K562 (cell line): ENCODE measurements around the gene MARCHF9. TPM values are rescaled to one million over a fixed set of nuclear protein-coding genes. Genes with fewer than 3 reads are reported as not detected.

ENCODE experiments used
- CEBPG ChIP-seq, 3 experiments: fragments of 200-800 bp in 1 of 3; sonication (Bioruptor generic) in 1 of 3; sonication (generic) in 1 of 3; formaldehyde crosslinking in 1 of 3; IDR thresholded peaks in 2 of 3; conservative IDR thresholded peaks in 1 of 3; 2 replicates each; pipeline versions ENCODE4 v1.6.1 to v1.8.0; 2016 to 2022; ENCODE audit warnings: missing compliant biosample characterization in 2 of 3, missing genetic modification characterization in 2 of 3, mild to moderate bottlenecking in 1 of 3, missing genetic modification reagents in 1 of 3
- CREB1 ChIP-seq, 2 experiments: sonication (generic) in 1 of 2; formaldehyde crosslinking in 1 of 2; IDR thresholded peaks; 2 replicates each; pipeline versions ENCODE4 v1.6.1 to v1.8.0; 2012 to 2022; ENCODE audit warnings: inconsistent platforms in 1 of 2, mild to moderate bottlenecking in 1 of 2, missing genetic modification reagents in 1 of 2, moderate library complexity in 1 of 2
- DIDO1 ChIP-seq: fragments of 450-650 bp; IDR thresholded peaks from 2 replicates; pipeline ENCODE4 v1.6.1; 2016; ENCODE audit warnings: low read depth, missing biosample characterization, missing genetic modification characterization
- MAZ ChIP-seq, 2 experiments: fragments of 450-650 bp in 1 of 2; sonication (generic) in 1 of 2; formaldehyde crosslinking; IDR thresholded peaks in 1 of 2; conservative IDR thresholded peaks in 1 of 2; 2 replicates each; pipeline versions ENCODE4 v1.4.0 to v1.5.0; 2020; ENCODE audit warnings: mild to moderate bottlenecking in 1 of 2, missing genetic modification reagents in 1 of 2
- MBD2 ChIP-seq: sonication (generic); IDR thresholded peaks from 2 replicates; pipeline ENCODE4 v1.6.1; 2016; ENCODE audit warnings: low read depth, borderline replicate concordance
- NCOA1 ChIP-seq: fragments of 450-650 bp; IDR thresholded peaks from 2 replicates; pipeline ENCODE4 v1.6.1; 2016; ENCODE audit warnings: low read depth
- NCOR1 ChIP-seq: fragments of 450-650 bp; IDR thresholded peaks from 2 replicates; pipeline ENCODE4 v1.6.1; 2016; ENCODE audit warnings: mild to moderate bottlenecking, moderate library complexity
- NFRKB ChIP-seq: fragments of 450-650 bp; IDR thresholded peaks from 2 replicates; pipeline ENCODE4 v1.6.1; 2016; ENCODE audit warnings: low read depth
- NR3C1 ChIP-seq: sonication (generic); formaldehyde crosslinking; IDR thresholded peaks from 2 replicates; pipeline ENCODE4 v1.8.1; 2022; ENCODE audit warnings: missing genetic modification reagents
- NR4A1 ChIP-seq, 2 experiments: fragments of 250-450 bp in 1 of 2; fragments of 450-650 bp in 1 of 2; sonication (Bioruptor Pico) in 1 of 2; IDR thresholded peaks; 2 replicates each; pipeline versions ENCODE4 v1.4.0 to v1.6.1; 2016 to 2020; ENCODE audit warnings: mild to moderate bottlenecking in 2 of 2, missing compliant biosample characterization in 1 of 2, missing genetic modification characterization in 1 of 2, moderate library complexity in 1 of 2
- POLR2A ChIP-seq: fragments of 450-650 bp; conservative IDR thresholded peaks from 2 replicates; pipeline ENCODE4 v1.6.1; 2016
- POLR3G ChIP-seq: IDR thresholded peaks from 2 replicates; pipeline ENCODE4 v1.6.1; 2011; ENCODE audit not compliant: insufficient read length, insufficient replicate concordance; ENCODE audit errors: extremely low read depth
- RFX1 ChIP-seq: fragments of 450-650 bp; IDR thresholded peaks from 2 replicates; pipeline ENCODE4 v1.6.1; 2016; ENCODE audit warnings: mild to moderate bottlenecking, moderate library complexity
- SMC3 ChIP-seq: conservative IDR thresholded peaks from 2 replicates; pipeline ENCODE4 v1.6.1; 2011; ENCODE audit warnings: low read depth, low read length, improper control_type of control experiment; ENCODE audit not compliant: insufficient read depth
- SRF ChIP-seq, 2 experiments: fragments of 250-450, 450-650 bp in 1 of 2; sonication (Bioruptor Pico) in 1 of 2; sonication (generic) in 1 of 2; formaldehyde crosslinking; IDR thresholded peaks; 2 replicates each; pipeline versions ENCODE4 v1.5.0 to v1.5.1; 2020 to 2022; ENCODE audit warnings: mild to moderate bottlenecking in 1 of 2, missing genetic modification reagents in 1 of 2
- TAL1 ChIP-seq: fragments of 450-650 bp; IDR thresholded peaks from 2 replicates; pipeline ENCODE4 v1.6.1; 2016; ENCODE audit warnings: mild to moderate bottlenecking
- TBP ChIP-seq: optimal IDR thresholded peaks from 2 replicates; pipeline ENCODE3; 2011; ENCODE audit warnings: low read depth, low read length, improper control_type of control experiment
- TRIM28 ChIP-seq: fragments of 450-650 bp; IDR thresholded peaks from 2 replicates; pipeline ENCODE4 v1.6.1; 2017
- ZC3H8 ChIP-seq: fragments of 450-650 bp; IDR thresholded peaks from 2 replicates; pipeline ENCODE4 v1.6.1; 2017
- ZNF644 ChIP-seq: fragments of 200-800 bp; sonication (Bioruptor generic); IDR thresholded peaks from 2 replicates; pipeline ENCODE4 v1.6.1; 2016; ENCODE audit warnings: low read depth, missing genetic modification characterization, missing compliant biosample characterization
- ZNF77 ChIP-seq: fragments of 250-450 bp; sonication (Bioruptor Pico); IDR thresholded peaks from 2 replicates; pipeline ENCODE4 v1.5.0; 2020
- polyA plus RNA-seq, 8 experiments: library from polyadenylated mRNA; depleted of rRNA in 4 of 8; stranded (reverse) in 5 of 8; unstranded in 3 of 8; fragments of >200 nt; fragmentation: Nextera tagmentation in 2 of 8; fragmentation: Illumina TruSeq in 1 of 8; extraction: Ambion mirVana in 2 of 8; extraction: Trizol in 1 of 8; gene quantifications; 2 replicates each; pipeline versions ENCODE4 v1.2.1 to v1.2.3, GENCODE V29; 2011 to 2014; ENCODE audit warnings: inconsistent platforms in 1 of 8, missing spikeins in 1 of 8
- total RNA-seq, 7 experiments: library from RNA; depleted of rRNA in 6 of 7; stranded (reverse); fragments of >200 nt in 6 of 7; fragmentation: Illumina TruSeq in 2 of 7; extraction: Trizol in 2 of 7; gene quantifications; 2 replicates each; pipeline versions ENCODE4 v1.2.1 to v1.2.3, GENCODE V29; 2011 to 2021; ENCODE audit warnings: low replicate concordance in 1 of 7
- TF ChIP-seq, protein P1 (sequence below): sonication (generic); formaldehyde crosslinking; IDR thresholded peaks from 2 replicates; pipeline ENCODE4 v1.8.1; 2023; ENCODE audit warnings: mild to moderate bottlenecking, missing genetic modification reagents
- TF ChIP-seq, protein P2 (sequence below): sonication (generic); formaldehyde crosslinking; IDR thresholded peaks from 2 replicates; pipeline ENCODE4 v1.8.0; 2022; ENCODE audit warnings: missing genetic modification reagents, mild to moderate bottlenecking, moderate library complexity, borderline replicate concordance
- TF ChIP-seq, protein P3 (sequence below): fragments of 250-450 bp; sonication (Bioruptor Pico); IDR thresholded peaks from 2 replicates; pipeline ENCODE4 v1.9.0; 2021; ENCODE audit warnings: mild to moderate bottlenecking, inconsistent platforms

The MARCHF9 gene
- total and polyA plus RNA-seq, 9 of the 15 experiments (the other 6 are each of a cell fraction or from before 2014, with no cell fraction given) = 0.80 to 12.4 (median 6.2) TPM

DNA sequence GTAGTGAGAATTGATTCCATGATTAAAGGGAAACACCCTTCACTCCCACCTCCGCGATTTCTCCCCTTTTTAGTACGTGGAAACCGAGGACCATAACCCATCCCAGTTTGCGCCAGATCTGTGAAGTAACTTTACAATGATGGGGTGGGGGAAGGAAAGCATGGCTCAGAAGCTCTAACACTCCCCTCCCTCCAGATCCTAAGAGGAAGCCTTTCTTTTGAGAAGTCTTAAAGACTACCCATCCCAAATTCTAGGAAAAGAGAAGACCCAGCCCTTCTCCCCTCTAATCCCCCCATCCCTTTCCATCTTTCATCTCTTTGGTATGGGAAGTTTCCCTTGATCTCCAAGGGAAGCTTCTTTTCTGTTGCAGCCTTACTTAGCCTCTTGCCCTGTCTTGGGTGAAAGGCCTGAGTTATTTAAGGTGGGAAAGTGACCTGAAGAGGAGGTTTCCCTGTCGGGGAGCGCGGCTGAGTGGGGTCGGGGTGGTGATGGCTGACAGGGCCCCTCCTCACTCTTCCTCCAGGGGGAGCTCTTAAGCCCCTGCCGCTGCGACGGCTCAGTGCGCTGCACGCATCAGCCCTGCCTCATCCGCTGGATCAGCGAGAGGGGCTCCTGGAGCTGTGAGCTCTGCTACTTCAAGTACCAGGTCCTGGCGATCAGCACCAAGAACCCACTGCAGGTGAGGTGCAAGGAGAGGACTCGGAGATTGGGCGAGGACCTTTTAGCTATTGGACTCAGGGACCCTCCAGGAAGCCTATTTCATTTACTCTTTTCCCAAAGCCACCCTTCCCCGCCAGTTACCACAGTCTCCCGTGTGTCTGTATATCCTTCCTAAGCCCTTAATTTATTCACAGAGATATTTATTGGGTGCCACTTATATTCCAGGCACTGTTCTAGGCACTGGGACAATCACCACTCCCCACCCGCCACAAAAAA, 1.8 kb downstream of the MARCHF9 start (continued):
- TF ChIP-seq NR4A1 (CRISPR knock-in tag; IDR thresholded peaks at IDR 0.05) (no peak), NR4A1 (tag; IDR thresholded peaks at IDR 0.05) (no peak), ZC3H8 (no peak), NFRKB (no peak), MBD2 (no peak), RFX1 (no peak), SRF (CRISPR knock-in tag; IDR thresholded peaks at IDR 0.05) (no peak), CREB1 (IDR thresholded peaks at IDR 0.05) (no peak; the same call in 1 of the 2 replicates), CREB1 (CRISPR knock-in tag; IDR thresholded peaks at IDR 0.05) (peak; percentile 53), MAZ (CRISPR knock-in tag; conservative IDR thresholded peaks at IDR 0.05 in 1 of 2, IDR thresholded peaks at IDR 0.05 in 1 of 2) (peak in 1 of 2 experiments; percentile 60; a peak in 1 of 4 replicates), ZNF644 (tag) (no peak), POLR2A (no peak), TAL1 (no peak), POLR3G (no peak), NCOA1 (no peak), NR3C1 (CRISPR knock-in tag) (no peak), TBP (peak; percentile 16), SMC3 (peak; percentile 66), TRIM28 (no peak), ZNF77 (CRISPR knock-in tag) (no peak), NCOR1 (no peak), CEBPG (CRISPR knock-in tag; IDR thresholded peaks at IDR 0.05) (no peak), CEBPG (tag; conservative IDR thresholded peaks at IDR 0.05 in 1 of 2, IDR thresholded peaks at IDR 0.05 in 1 of 2) (no peak), DIDO1 (no peak)
- TF ChIP-seq, protein P1, sequence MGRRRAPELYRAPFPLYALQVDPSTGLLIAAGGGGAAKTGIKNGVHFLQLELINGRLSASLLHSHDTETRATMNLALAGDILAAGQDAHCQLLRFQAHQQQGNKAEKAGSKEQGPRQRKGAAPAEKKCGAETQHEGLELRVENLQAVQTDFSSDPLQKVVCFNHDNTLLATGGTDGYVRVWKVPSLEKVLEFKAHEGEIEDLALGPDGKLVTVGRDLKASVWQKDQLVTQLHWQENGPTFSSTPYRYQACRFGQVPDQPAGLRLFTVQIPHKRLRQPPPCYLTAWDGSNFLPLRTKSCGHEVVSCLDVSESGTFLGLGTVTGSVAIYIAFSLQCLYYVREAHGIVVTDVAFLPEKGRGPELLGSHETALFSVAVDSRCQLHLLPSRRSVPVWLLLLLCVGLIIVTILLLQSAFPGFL (CRISPR knock-in tag) = no peak
- TF ChIP-seq, protein P2, sequence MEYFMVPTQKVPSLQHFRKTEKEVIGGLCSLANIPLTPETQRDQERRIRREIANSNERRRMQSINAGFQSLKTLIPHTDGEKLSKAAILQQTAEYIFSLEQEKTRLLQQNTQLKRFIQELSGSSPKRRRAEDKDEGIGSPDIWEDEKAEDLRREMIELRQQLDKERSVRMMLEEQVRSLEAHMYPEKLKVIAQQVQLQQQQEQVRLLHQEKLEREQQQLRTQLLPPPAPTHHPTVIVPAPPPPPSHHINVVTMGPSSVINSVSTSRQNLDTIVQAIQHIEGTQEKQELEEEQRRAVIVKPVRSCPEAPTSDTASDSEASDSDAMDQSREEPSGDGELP (CRISPR knock-in tag) = peak; percentile 41; the same call in 1 of the 2 replicates
- TF ChIP-seq, protein P3, sequence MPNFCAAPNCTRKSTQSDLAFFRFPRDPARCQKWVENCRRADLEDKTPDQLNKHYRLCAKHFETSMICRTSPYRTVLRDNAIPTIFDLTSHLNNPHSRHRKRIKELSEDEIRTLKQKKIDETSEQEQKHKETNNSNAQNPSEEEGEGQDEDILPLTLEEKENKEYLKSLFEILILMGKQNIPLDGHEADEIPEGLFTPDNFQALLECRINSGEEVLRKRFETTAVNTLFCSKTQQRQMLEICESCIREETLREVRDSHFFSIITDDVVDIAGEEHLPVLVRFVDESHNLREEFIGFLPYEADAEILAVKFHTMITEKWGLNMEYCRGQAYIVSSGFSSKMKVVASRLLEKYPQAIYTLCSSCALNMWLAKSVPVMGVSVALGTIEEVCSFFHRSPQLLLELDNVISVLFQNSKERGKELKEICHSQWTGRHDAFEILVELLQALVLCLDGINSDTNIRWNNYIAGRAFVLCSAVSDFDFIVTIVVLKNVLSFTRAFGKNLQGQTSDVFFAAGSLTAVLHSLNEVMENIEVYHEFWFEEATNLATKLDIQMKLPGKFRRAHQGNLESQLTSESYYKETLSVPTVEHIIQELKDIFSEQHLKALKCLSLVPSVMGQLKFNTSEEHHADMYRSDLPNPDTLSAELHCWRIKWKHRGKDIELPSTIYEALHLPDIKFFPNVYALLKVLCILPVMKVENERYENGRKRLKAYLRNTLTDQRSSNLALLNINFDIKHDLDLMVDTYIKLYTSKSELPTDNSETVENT (CRISPR knock-in tag) = no peak
